ENCODE measurements around the gene CNNM3.
"Not testable (repeated sequence)": the region's sequence is repeated elsewhere in the genome, so short reads cannot be mapped to it uniquely, and the experiment has no call there.

CNNM3 gene

DNA sequence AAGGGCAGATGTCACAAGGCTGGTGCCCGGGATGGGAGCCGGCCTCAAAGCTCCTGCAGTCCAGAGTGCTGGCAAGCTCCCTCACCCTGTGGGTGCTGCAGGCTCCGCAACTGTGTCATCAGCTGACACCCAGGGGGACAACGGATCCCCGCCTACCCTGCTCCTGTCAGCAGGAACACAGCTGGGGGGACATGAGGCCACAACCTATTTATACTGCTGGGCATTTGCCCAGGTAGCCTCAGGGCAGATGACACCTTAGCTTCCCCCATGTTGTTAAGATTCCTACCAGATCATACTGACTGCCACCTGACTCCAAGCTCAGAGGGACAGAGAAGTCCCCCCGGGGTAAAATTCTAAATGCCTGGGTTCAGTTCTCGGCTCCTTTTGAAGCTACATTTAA is 26.5 kb downstream of the CNNM3 start:
- DNase-seq = no peak

- DNase-seq = no peak
These were observed 27.6 kb downstream of the CNNM3 start, which contains the start of gene ANKRD23 for GRCh38 chr2:96843538-96844268. ANKRD23 (minus strand) TSS chr2:96844021; CDS start chr2:96843992, 29 bp downstream.

GRCh38 chr2:96844405-96844808 is 28.3 kb downstream of the CNNM3 start:
- DNase-seq = no peak

DNA sequence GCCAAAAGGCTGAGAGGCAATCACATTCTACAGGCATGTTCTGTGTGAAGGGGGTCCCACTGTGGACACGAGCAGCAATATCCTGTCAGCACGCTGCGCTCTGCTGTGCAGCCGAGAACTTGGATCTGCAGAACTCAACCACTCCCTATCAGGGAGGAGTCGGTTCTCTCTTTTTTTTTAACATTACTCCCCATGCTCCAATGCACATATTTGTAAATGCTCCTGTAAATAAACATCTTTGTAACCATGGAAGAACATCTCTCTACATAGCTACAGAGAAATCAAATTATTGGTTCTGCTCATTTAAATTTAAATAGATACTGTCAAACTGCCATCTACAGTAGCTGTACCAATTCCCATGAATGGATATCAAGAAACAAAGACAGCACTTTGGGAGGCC is 30.8 kb downstream of the CNNM3 start:
- DNase-seq = no peak

GRCh38 chr2:96847586-96847985 is 31.5 kb downstream of the CNNM3 start:
- no peak for DNase-seq

- no peak for DNase-seq
These were observed 32.2 kb downstream of the CNNM3 start for GRCh38 chr2:96848264-96848663.

- DNase-seq = no peak
These were observed 36.6 kb downstream of the CNNM3 start for GRCh38 chr2:96852667-96853066.

DNA sequence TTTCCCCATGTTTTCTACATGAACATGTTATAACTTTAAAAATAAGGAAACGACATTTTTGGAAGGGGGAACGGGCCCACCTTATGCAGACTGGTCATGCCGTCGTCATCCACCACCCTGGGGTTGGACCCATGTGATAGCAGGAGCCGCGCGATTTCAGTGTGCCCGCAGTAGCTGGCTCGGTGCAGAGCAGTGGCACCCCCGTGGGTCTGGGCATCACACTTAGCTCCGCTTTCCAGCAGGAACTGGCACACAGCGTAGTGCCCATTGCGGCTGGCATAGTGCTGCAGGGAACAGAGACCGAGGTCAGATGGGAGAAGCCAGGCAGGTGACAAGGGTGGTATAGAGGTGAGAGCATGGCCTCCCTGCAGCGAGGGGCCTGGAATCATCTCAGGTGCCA is 37.3 kb downstream of the CNNM3 start:
- no peak for DNase-seq

GRCh38 chr2:96856776-96857666 is 41.0 kb downstream of the CNNM3 start:
- no peak for DNase-seq

- peak; percentile 96 for DNase-seq
These were observed 41.8 kb downstream of the CNNM3 start, which contains the start of gene ANKRD39 for GRCh38 chr2:96857667-96858372. ANKRD39 (minus strand) TSS chr2:96858016; CDS start chr2:96857987, 29 bp downstream.

DNA sequence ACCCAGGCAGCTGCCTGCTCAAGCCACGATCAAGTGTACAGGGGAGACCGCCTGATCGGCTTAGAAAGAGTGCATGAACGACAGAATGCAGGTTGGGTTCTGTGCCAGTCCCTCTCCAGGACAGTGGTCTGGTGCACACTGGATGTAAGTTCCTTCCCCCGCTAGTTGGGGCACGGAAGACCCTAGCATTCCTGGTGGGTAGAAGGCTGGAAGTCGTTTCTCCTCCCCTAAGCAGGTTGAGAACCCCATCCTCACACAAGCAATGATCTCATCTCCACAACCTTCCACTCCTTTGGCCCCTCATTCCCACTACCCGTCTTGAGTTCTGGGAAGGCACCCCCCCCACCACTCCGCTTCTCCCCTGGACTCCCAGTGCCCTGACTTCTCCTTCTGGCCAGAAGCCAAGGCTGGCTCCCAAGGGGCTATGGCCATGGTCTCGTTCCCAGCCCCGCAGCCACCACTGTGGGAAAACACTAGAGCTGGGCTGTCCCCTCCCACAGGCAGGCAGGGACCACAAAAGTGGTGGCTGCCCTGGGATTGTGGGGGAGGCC is 43.1 kb downstream of the CNNM3 start:
- no peak for DNase-seq

GRCh38 chr2:96859681-96860064 is 43.6 kb downstream of the CNNM3 start:
- no peak for DNase-seq

DNA sequence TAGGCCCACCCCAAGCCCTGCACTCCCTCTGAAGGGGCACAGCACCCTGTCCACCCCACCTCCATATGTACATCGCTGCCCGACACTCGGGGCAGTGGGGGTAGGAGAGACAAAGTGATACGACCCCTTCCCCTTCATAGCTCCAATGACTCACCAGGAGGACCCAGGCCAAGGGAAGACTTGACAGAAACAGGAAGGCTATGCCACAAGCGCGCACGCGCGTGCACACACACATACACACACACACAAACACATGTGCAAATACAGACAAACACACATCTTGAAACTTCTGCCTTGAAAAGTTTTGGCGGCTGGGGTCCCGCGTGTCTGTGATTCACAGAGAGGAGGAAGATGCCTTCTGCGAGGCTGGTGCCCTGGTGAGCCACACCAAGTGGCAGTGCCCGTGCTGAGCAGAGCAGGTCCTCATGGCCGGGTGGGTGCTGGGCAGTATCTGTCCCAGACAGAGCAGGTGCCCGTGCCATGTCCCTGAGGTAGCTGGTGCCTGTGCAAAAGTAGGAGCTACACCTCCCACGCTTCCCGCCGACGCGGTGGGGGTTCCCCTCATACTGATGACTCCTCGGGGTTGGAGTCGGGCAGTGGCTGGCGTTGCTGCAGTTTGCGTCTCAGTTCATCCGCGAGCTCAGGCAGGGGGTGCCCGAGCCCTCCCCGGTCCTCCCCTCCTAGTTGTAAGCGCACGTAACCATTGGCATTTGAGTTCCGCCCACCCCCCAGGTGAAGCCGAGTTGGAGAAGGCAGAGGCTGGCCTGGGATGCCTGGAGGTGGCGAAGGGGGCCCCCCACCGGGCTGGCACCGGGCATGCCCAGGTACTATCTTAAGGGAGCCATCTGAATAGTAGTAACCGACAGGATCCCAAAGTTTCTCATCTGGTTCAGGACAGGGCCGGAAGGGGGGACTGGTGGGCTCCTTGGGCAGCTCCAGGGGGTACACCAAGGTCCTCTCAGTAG is 44.3 kb downstream of the CNNM3 start:
- DNase-seq = peak; percentile 39

GRCh38 chr2:96861074-96861473 is 45.0 kb downstream of the CNNM3 start:
- no peak for DNase-seq

DNA sequence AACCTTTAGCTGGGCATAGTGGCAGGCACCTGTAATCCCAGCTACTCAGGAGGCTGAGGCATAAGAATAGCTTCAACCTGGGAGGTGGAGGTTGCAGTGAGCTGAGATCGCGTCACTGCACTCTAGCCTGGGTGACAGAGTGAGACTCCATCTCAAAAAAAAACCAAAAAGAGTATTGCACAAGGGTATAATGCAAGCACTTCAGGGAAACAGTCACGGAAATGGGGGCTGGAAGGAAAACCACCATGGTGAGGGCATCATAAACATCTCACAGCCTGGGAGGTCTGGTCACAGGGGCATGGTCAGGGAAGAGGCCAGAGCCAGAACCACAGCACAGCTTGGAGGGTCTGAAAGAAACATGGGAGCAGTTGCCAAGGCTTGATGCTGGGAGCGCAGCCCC is 47.0 kb downstream of the CNNM3 start:
- not testable (repeated sequence) for DNase-seq

DNA sequence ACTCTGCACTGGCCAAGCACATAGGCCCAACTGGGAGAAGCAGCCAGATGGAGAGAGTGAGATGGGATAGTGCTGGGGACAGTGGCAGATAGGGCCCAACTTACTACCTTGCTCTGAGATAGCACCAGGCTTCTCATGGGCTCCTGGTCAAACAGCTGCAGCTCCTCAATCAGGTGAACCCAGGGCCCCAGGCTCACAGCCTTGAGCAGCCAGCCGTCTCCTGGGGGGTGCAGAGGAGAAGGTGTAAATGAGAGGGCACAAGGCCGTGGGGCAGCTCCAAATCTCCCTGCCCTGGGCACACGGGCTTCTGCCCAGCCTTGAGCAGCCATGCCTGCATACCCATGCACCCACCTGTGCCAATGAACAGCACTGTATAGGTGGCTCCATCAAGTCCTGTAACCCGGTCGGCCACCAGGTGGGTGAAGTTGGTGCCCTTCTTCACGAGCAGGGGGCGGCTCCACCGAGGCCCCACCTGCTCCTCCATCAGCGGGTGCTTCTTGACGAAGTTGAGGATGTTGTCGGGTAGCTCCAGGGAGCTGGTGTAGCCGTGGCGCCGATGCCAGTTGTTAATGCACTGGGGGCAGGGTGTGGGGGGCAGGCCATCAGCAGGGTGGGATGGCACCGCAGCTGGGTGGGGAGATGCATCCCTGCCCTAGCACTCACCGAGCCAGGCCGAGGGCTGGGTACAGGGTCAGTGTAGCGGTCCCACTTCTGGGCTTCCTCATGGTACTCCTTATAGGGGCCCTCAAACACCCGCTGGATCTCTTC is 47.7 kb downstream of the CNNM3 start:
- no peak for DNase-seq

GRCh38 chr2:96864343-96865091 is 48.4 kb downstream of the CNNM3 start:
- no peak for DNase-seq

- DNase-seq = no peak
These were observed 49.6 kb downstream of the CNNM3 start for GRCh38 chr2:96865654-96866053.

DNA sequence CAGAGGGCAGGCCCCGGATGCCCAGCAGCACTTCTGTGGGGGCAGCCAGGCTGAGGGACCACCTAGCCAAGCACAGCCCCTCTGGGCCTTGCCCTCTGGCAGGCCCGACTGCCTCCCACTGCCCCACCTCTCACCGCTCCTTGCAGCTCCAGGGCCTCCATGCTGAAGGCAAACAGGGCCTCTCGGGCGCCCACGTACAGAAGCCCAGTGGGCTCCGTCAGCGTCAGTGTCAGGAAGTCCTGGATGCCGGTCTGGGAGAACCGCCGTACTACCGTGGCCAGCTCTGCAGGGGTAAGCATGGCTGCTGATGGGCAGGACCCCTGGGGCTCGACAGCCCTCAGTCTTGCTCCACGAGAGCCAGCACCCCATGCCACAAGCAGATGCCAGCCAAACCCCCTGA is 50.1 kb downstream of the CNNM3 start:
- DNase-seq = no peak

GRCh38 chr2:96866586-96866985 is 50.5 kb downstream of the CNNM3 start:
- no peak for DNase-seq

Measured in stimulated activated CD4-positive, alpha-beta T cell treated with anti-CD3 and anti-CD28 coated beads, Interleukin-12 subunit alpha, Interleukin-12 subunit beta, amount 100 ng/mL, for 4 hours (primary cell).